ENCODE data around the gene RGS9BP.

The RGS9BP gene

DNA sequence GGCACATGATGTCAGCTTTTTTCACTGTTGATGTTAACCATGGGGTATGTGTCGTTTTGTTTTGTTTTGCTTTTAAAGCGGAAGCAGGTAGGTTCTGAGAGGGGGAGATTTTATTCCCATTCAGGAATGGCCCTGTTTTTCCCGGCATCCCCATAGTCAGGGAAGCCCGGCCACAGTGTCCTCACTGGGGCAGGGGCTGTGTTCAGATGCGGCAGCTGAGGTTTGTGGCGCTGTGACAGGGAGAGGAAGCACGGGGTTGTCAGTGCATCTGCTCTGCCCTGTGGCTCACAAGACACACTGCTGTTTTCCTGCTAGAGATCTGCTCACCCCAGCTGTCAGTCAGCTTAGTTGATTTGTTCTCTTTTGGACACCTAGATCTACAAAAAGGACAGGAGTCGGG lies 28.3 kb upstream of the RGS9BP start:
- no peaks in the 10 kb centered on the region for H3K36me3 ChIP-seq (replicated peaks; ENCODE audit: insufficient read depth, low read length)

DNA sequence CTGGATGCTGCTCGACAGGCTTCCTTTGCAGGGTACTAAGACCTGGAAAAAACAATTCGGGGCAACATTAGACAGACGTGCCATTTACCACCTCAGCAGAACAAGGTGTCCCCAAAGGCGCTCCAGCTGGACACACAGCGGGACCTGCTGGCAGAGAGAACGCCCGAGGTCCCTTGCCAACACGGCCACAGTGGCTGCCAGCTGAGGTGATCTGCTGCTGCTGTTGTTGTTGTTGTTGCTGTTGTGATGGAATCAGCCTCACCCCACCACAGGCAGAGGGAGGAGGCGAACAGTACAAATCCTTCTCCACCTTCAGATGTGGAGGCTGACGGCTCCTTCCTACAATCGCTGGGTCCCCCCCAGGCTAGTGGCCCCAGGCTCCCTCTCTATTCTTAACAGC lies 25.9 kb upstream of the RGS9BP start:
- DNase-seq: no peak
- H3K4me3 ChIP-seq (ENCODE audit: low read length): no peak overlapping the region
- H3K36me3 ChIP-seq (replicated peaks; ENCODE audit: insufficient read depth, low read length): no peaks in the 10 kb centered on the region
- no peaks in the 10 kb centered on the region for H3F3A ChIP-seq (ENCODE audit: insufficient read depth, low read length)
- H3K9me3 ChIP-seq (replicated peaks; ENCODE audit: insufficient read depth, low read length): no peaks in the 10 kb centered on the region
- no peaks in the 10 kb centered on the region for H3K9me2 ChIP-seq (replicated peaks; ENCODE audit: insufficient read depth, low read length)
- H3K27ac ChIP-seq (ENCODE audit: low read length): no peak overlapping the region
- no peak overlapping the region for H3K9ac ChIP-seq (ENCODE audit: low read length)
- H3K4me1 ChIP-seq (ENCODE audit: low read length): no peaks in the 10 kb centered on the region
- TF ChIP-seq, protein P1, sequence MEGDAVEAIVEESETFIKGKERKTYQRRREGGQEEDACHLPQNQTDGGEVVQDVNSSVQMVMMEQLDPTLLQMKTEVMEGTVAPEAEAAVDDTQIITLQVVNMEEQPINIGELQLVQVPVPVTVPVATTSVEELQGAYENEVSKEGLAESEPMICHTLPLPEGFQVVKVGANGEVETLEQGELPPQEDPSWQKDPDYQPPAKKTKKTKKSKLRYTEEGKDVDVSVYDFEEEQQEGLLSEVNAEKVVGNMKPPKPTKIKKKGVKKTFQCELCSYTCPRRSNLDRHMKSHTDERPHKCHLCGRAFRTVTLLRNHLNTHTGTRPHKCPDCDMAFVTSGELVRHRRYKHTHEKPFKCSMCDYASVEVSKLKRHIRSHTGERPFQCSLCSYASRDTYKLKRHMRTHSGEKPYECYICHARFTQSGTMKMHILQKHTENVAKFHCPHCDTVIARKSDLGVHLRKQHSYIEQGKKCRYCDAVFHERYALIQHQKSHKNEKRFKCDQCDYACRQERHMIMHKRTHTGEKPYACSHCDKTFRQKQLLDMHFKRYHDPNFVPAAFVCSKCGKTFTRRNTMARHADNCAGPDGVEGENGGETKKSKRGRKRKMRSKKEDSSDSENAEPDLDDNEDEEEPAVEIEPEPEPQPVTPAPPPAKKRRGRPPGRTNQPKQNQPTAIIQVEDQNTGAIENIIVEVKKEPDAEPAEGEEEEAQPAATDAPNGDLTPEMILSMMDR (IDR thresholded peaks at IDR 0.05; ENCODE audit: low read length): no peak
- TF ChIP-seq EZH2phosphoT487 (IDR thresholded peaks at IDR 0.05; ENCODE audit: low read length) (no peak), EZH2 (optimal IDR thresholded peaks at IDR 0.05; ENCODE audit: low read depth, low read length) (no peak)
- H3K79me2 ChIP-seq (ENCODE audit: low read length): no peaks in the 10 kb centered on the region
- H4K20me1 ChIP-seq (ENCODE audit: insufficient read depth, low read length): no peaks in the 10 kb centered on the region
- no peak overlapping the region for H2AFZ ChIP-seq (ENCODE audit: low read length)
- H3K4me2 ChIP-seq (ENCODE audit: low read depth, low read length): no peak overlapping the region
- H3K27me3 ChIP-seq (replicated peaks; ENCODE audit: insufficient read depth, low read length): no peaks in the 10 kb centered on the region

More for the DNA sequence above, 28.3 kb upstream of the RGS9BP start:
- Histone ChIP-seq H3K9me2 (replicated peaks; ENCODE audit: insufficient read depth, low read length) (no peaks in the 10 kb centered on the region), H3K4me3 (ENCODE audit: low read length) (no peak overlapping the region), H4K20me1 (ENCODE audit: insufficient read depth, low read length) (no peaks in the 10 kb centered on the region), H3K79me2 (ENCODE audit: low read length) (no peaks in the 10 kb centered on the region), H3K4me1 (ENCODE audit: low read length) (no peaks in the 10 kb centered on the region), H3F3A (ENCODE audit: insufficient read depth, low read length) (no peaks in the 10 kb centered on the region), H3K9ac (ENCODE audit: low read length) (no peak overlapping the region), H3K4me2 (ENCODE audit: low read depth, low read length) (no peak overlapping the region), H2AFZ (ENCODE audit: low read length) (no peak overlapping the region), H3K27me3 (replicated peaks; ENCODE audit: insufficient read depth, low read length) (no peaks in the 10 kb centered on the region), H3K9me3 (replicated peaks; ENCODE audit: insufficient read depth, low read length) (no peaks in the 10 kb centered on the region), H3K27ac (ENCODE audit: low read length) (no peak overlapping the region)
- DNase-seq: no peak
- TF ChIP-seq EZH2phosphoT487 (IDR thresholded peaks at IDR 0.05; ENCODE audit: low read length) (no peak), EZH2 (optimal IDR thresholded peaks at IDR 0.05; ENCODE audit: low read depth, low read length) (no peak)
- TF ChIP-seq, protein P1 (IDR thresholded peaks at IDR 0.05; ENCODE audit: low read length): no peak

DNA sequence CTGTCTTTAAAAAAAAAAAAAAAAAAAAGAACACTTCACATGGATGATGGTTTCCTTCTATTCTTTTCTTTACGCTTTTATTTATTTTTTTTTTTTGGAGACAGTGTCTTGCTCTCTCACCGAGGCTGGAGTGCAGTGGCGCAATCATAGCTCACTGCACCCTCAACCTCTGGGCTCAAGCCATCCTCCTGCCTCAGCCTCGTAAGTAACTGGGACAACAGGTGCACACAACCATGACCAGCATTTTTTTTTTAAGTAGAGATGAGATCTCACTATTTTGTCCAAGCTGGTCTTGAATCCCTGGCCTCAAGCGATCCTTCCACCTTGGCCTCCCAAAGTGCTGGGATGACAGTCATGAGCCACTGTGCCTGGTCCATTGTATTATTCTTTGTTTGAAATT lies 25.0 kb upstream of the RGS9BP start:
- no peak overlapping the region for H2AFZ ChIP-seq (ENCODE audit: low read length)
- no peaks in the 10 kb centered on the region for H3K27me3 ChIP-seq (replicated peaks; ENCODE audit: insufficient read depth, low read length)
- no peaks in the 10 kb centered on the region for H3F3A ChIP-seq (ENCODE audit: insufficient read depth, low read length)
- H3K9me2 ChIP-seq (replicated peaks; ENCODE audit: insufficient read depth, low read length): no peaks in the 10 kb centered on the region
- H3K4me3 ChIP-seq (ENCODE audit: low read length): no peak overlapping the region
- no peaks in the 10 kb centered on the region for H3K36me3 ChIP-seq (replicated peaks; ENCODE audit: insufficient read depth, low read length)
- H3K4me1 ChIP-seq (ENCODE audit: low read length): no peaks in the 10 kb centered on the region
- no peak for TF ChIP-seq EZH2phosphoT487 (IDR thresholded peaks at IDR 0.05; ENCODE audit: low read length)
- TF ChIP-seq, protein P1 (IDR thresholded peaks at IDR 0.05; ENCODE audit: low read length): no peak
- TF ChIP-seq EZH2 (optimal IDR thresholded peaks at IDR 0.05; ENCODE audit: low read depth, low read length): no peak
- H3K9ac ChIP-seq (ENCODE audit: low read length): no peak overlapping the region
- H4K20me1 ChIP-seq (ENCODE audit: insufficient read depth, low read length): no peaks in the 10 kb centered on the region
- no peaks in the 10 kb centered on the region for H3K9me3 ChIP-seq (replicated peaks; ENCODE audit: insufficient read depth, low read length)
- H3K79me2 ChIP-seq (ENCODE audit: low read length): no peaks in the 10 kb centered on the region
- no peak overlapping the region for H3K27ac ChIP-seq (ENCODE audit: low read length)
- no peak overlapping the region for H3K4me2 ChIP-seq (ENCODE audit: low read depth, low read length)
- no peak for DNase-seq
